ENCODE data around the gene SLC35F4. TPM values are rescaled to one million over a fixed set of nuclear protein-coding genes. Genes with fewer than 3 reads are reported as not detected.
A peak's percentile ranks its signal among the peaks of the same experiment; 100 is the strongest.

The SLC35F4 gene
- total RNA-seq, 1 donor from 2014 or later = 0.14 TPM

DNA sequence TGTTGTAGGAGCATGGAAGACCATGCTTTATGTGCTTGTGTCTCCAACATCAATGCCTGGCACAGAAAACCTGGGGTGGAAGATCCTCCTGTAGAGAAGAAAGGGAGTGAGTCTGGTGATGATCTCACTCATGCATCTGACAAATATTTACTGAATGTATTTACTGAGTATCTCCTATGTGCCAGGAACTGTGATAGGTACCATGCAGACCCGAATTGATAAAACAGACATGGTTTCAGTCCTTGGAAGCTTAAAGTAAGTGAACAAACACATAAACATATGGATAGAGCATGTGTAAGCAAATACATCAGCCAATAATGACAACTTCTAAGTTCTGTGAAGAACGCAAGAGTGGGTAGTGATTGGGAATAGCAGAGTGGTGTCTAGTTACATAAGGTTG, 255.3 kb downstream of the SLC35F4 start:
- no peak for DNase-seq (ENCODE audit: low spot score, unreplicated experiment)
- H3K9me3 Mint-ChIP-seq (ENCODE audit: low read depth) = no peaks in the 10 kb centered on the region

DNA sequence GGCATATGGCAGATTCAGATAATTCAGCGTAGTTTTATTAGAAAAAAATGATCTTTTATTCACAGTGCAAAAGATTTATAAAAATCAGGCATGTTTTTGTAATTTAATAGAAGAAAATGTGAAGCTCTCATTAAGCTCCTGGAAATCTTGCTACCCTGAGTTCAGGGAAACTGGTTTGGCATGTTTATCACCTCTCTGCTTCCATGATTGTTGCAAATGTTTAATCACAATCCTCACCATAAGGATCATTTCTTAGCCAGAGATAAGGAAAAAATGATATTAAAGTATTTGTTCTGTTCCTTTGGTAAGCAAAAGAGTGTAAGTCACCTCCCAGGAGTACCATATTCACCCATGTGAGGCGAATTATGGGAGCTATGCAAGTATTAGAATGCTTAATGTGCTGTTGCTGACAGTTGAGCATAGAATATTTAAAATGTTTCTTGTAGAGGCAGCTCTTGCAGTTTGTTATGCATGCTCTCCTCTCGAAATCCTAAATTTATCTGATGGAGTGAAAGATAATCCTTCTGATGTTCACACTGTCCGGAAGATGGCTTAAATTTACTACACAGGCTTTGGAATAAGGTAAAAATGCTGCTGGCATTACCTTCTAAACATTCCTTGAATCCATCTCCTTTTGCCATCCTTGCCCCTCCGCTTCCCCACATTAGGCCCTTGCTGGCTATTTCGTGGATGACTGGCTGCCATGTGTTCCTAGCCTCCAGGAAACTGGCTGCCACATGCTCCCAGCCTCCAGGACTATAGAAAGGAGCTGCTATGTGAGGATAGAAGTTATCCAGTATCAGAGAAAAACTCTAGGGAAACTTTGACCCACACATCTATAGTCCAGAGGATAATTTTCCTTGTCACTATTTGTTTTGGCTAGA, 256.5 kb downstream of the SLC35F4 start:
- no peak for DNase-seq (ENCODE audit: low spot score, unreplicated experiment)
- no peaks in the 10 kb centered on the region for H3K36me3 Mint-ChIP-seq (ENCODE audit: insufficient read depth)
- peaks cover 9% of the 10 kb centered on the region for H3K4me1 Mint-ChIP-seq (ENCODE audit: low read depth)
- no peaks in the 10 kb centered on the region for H3K9me3 Mint-ChIP-seq (ENCODE audit: low read depth)
- peaks cover 9% of the 10 kb centered on the region for H3K27me3 Mint-ChIP-seq
- H3K27ac Mint-ChIP-seq = no peak overlapping the region
- no peak overlapping the region for H3K4me3 Mint-ChIP-seq (ENCODE audit: low read depth)
- TF ChIP-seq, protein P1, sequence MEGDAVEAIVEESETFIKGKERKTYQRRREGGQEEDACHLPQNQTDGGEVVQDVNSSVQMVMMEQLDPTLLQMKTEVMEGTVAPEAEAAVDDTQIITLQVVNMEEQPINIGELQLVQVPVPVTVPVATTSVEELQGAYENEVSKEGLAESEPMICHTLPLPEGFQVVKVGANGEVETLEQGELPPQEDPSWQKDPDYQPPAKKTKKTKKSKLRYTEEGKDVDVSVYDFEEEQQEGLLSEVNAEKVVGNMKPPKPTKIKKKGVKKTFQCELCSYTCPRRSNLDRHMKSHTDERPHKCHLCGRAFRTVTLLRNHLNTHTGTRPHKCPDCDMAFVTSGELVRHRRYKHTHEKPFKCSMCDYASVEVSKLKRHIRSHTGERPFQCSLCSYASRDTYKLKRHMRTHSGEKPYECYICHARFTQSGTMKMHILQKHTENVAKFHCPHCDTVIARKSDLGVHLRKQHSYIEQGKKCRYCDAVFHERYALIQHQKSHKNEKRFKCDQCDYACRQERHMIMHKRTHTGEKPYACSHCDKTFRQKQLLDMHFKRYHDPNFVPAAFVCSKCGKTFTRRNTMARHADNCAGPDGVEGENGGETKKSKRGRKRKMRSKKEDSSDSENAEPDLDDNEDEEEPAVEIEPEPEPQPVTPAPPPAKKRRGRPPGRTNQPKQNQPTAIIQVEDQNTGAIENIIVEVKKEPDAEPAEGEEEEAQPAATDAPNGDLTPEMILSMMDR (IDR thresholded peaks at IDR 0.05; ENCODE audit: unreplicated experiment) = no peak

More for the DNA sequence above, 255.3 kb downstream of the SLC35F4 start:
- Mint-ChIP-seq H3K27me3 (peaks cover 9% of the 10 kb centered on the region), H3K36me3 (ENCODE audit: insufficient read depth) (no peaks in the 10 kb centered on the region), H3K4me1 (ENCODE audit: low read depth) (peaks cover 12% of the 10 kb centered on the region), H3K27ac (peak overlapping the region; percentile 9), H3K4me3 (ENCODE audit: low read depth) (no peak overlapping the region)
- TF ChIP-seq, protein P1 (IDR thresholded peaks at IDR 0.05; ENCODE audit: unreplicated experiment) = no peak

DNA sequence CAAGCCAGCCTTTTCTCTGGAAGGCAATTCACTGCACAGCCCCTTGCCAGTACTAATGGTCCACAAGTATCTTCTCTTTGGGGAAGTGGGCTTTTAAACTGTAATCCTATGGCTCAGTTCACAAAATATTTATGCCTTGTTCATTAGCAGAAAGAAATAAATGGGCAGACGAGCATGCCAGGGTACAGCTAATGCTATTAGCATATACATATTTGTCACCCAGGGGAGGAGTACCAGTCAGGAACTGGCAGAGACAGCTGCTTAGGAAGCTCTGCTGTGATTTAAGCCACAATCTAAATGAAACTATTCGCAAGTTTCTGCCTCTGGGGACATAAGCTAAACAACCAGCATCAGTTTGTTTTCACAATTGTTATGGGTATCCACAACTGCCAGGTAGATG, 258.8 kb downstream of the SLC35F4 start:
- Mint-ChIP-seq H3K36me3 (ENCODE audit: insufficient read depth) (no peaks in the 10 kb centered on the region), H3K4me3 (ENCODE audit: low read depth) (no peak overlapping the region), H3K27me3 (peaks cover 16% of the 10 kb centered on the region), H3K27ac (no peak overlapping the region), H3K9me3 (ENCODE audit: low read depth) (no peaks in the 10 kb centered on the region), H3K4me1 (ENCODE audit: low read depth) (peaks cover 2% of the 10 kb centered on the region)
- TF ChIP-seq, protein P1 (IDR thresholded peaks at IDR 0.05; ENCODE audit: unreplicated experiment) = no peak
- DNase-seq (ENCODE audit: low spot score, unreplicated experiment) = no peak

DNA sequence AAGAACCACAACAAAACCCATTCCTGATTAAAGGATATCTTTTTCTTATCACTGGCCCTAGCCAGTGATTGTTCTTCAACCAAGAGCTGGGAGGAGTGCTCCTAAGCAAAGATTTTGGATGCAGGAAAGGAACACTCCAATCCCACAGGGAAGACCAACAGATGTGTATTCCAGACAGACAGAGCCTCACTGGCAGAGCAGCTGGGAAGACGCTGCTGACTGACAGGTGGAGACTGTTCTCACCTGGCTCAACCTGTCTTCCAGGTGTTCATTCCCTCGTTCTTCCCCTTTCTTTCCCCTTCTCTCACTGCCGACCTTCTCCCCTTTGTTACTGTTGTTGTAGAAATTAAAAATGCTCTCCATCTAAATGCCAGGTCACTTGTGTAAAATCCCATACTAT, 282.5 kb downstream of the SLC35F4 start:
- H3K36me3 Mint-ChIP-seq (ENCODE audit: insufficient read depth) = no peaks in the 10 kb centered on the region
- peaks cover 3% of the 10 kb centered on the region for H3K9me3 Mint-ChIP-seq (ENCODE audit: low read depth)
- H3K4me3 Mint-ChIP-seq (ENCODE audit: low read depth) = no peak overlapping the region
- TF ChIP-seq, protein P1 (IDR thresholded peaks at IDR 0.05; ENCODE audit: unreplicated experiment) = no peak
- no peaks in the 10 kb centered on the region for H3K4me1 Mint-ChIP-seq (ENCODE audit: low read depth)
- DNase-seq (ENCODE audit: low spot score, unreplicated experiment) = no peak
- H3K27me3 Mint-ChIP-seq = peaks cover 5% of the 10 kb centered on the region
- no peak overlapping the region for H3K27ac Mint-ChIP-seq

DNA sequence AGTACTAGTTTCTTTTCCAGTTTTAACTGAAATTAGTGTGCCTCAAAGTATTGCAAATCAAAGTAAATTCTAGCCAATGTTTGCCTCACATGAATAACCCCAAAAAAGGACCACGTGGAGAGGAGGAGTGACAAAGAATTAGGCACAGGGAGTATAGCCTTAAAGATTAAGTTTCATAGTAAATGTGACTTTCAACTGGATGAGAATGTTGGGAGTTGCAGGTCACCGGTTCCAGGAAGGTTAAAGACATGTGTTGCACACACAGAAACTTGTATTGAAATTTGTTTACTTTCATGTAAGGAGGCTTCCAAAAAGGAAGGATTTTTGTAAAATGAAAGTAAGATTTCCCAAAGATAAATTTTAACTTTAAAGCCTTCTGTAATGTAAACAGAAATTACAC, 283.1 kb downstream of the SLC35F4 start:
- Mint-ChIP-seq H3K9me3 (ENCODE audit: low read depth) (peaks cover 3% of the 10 kb centered on the region), H3K4me1 (ENCODE audit: low read depth) (no peaks in the 10 kb centered on the region), H3K27ac (no peak overlapping the region), H3K4me3 (ENCODE audit: low read depth) (no peak overlapping the region), H3K27me3 (peaks cover 2% of the 10 kb centered on the region), H3K36me3 (ENCODE audit: insufficient read depth) (no peaks in the 10 kb centered on the region)
- TF ChIP-seq, protein P1 (IDR thresholded peaks at IDR 0.05; ENCODE audit: unreplicated experiment) = no peak
- no peak for DNase-seq (ENCODE audit: low spot score, unreplicated experiment)
